Prostate gland (tissue), 2 donors: Measurements from ENCODE around the gene ING5.

Experiments
- CTCF ChIP-seq, 4 experiments: fragments of 200-600 bp in 2 of 4; fragments of 450-650 bp in 2 of 4; sonication (generic) in 2 of 4; IDR thresholded peaks; 1 replicate in 3 of 4; 2 replicates in 1 of 4; pipeline ENCODE4 v1.5.1; 2016 to 2019; ENCODE audit warnings: antibody characterized with exemption in 4 of 4, mild to moderate bottlenecking in 2 of 4, moderate library complexity in 2 of 4
- POLR2A ChIP-seq: fragments of 450-650 bp; IDR thresholded peaks from one replicate; pipeline ENCODE4 v1.6.1; 2016; ENCODE audit warnings: antibody characterized with exemption, mild to moderate bottlenecking

- no peak for TF ChIP-seq CTCF (IDR thresholded peaks at IDR 0.05)
- TF ChIP-seq POLR2A, result no peak
These were observed 37.8 kb downstream of the ING5 start for GRCh38 chr2:241739651-241740050.
